HCT116 (cell line): ENCODE measurements around the gene TPBGL. TPM values are rescaled to one million over a fixed set of nuclear protein-coding genes. Genes with fewer than 3 reads are reported as not detected.

ENCODE experiments used
- ATAC-seq: fragments of 200-7000 bp; cut with Tn5 transposase; 2 replicates; pipeline ENCODE4 v1.9.1; 2020; ENCODE audit warnings: mild to moderate bottlenecking, moderate library complexity
- BruUV-seq: library from RNA; stranded (reverse); fragments of 400-500 nt; replicated peaks from 2 replicates; lab custom pipeline; 2021; lab: Mats Ljungman, UMichigan
- CTCF ChIA-PET: fragments of 300-600 bp; sonication (Branson Sonifier 250); formaldehyde crosslinking; loops from one replicate; lab custom pipeline; 2021; ENCODE audit warnings: antibody characterized with exemption; lab: Charles Lee
- POLR2A ChIA-PET: fragments of 300-600, 350-600 bp; sonication (Branson Sonifier 250); formaldehyde crosslinking; loops from one replicate; lab custom pipeline; 2021; ENCODE audit warnings: antibody characterized with exemption; lab: Charles Lee
- RAD21 ChIA-PET, 2 experiments: fragments of 300-600 bp; sonication (Branson Sonifier 250); formaldehyde crosslinking; loops; one replicate each; lab custom pipeline; 2023; ENCODE audit warnings: low total read pairs in 2 of 2; ENCODE audit not compliant: uncharacterized antibody in 2 of 2, unreplicated experiment in 2 of 2, low non-redundant PET in 1 of 2; lab: Charles Lee
- DNase-seq: peaks from one replicate; pipeline ENCODE4 v3.0.0-alpha.2; 2010; ENCODE audit warnings: low read depth, low spot score
- H2AFZ ChIP-seq: fragments of 200-600 bp; shearing (Covaris generic), sonication (generic); 2 replicates; pipeline ENCODE4 v1.6.1; 2017; ENCODE audit warnings: low read depth, mixed run types, mixed read lengths, antibody characterized with exemption, low read length; ENCODE audit not compliant: poor library complexity, severe bottlenecking
- H3K27ac ChIP-seq: 2 replicates; pipeline ENCODE4 v1.5.1; 2012; ENCODE audit warnings: low read depth, low read length
- H3K27me3 ChIP-seq: fragments of 200-600 bp; sonication (generic); 2 replicates; pipeline ENCODE4 v1.6.1; 2016; ENCODE audit warnings: mixed run types, low read length, mixed read lengths; ENCODE audit not compliant: insufficient read depth
- H3K36me3 ChIP-seq, 2 experiments: fragments of 200-500 bp in 1 of 2; fragments of 200-600 bp in 1 of 2; sonication (Bioruptor generic) in 1 of 2; sonication (generic) in 1 of 2; 2 replicates each; pipeline versions ENCODE4 v1.5.1 to v1.6.1; 2014 to 2016; ENCODE audit warnings: low read length in 2 of 2, inconsistent platforms in 1 of 2, mixed read lengths in 1 of 2, mixed run types in 1 of 2; ENCODE audit not compliant: insufficient read depth in 2 of 2, control insufficient read depth in 1 of 2
- H3K4me1 ChIP-seq, 2 experiments: fragments of 200-600 bp in 1 of 2; sonication (generic) in 1 of 2; 2 replicates each; pipeline versions ENCODE4 v1.5.1 to v1.6.1; 2012 to 2017; ENCODE audit warnings: low read length in 2 of 2, inconsistent platforms in 1 of 2, mild to moderate bottlenecking in 1 of 2, mixed read lengths in 1 of 2, mixed run types in 1 of 2, moderate library complexity in 1 of 2; ENCODE audit not compliant: insufficient read depth in 2 of 2, control insufficient read depth in 1 of 2
- H3K4me2 ChIP-seq: fragments of 200-600 bp; sonication (generic); 2 replicates; pipeline ENCODE4 v1.6.1; 2017; ENCODE audit warnings: mixed run types, low read length, mixed read lengths
- H3K4me3 ChIP-seq, 2 experiments: fragments of 200-600 bp in 1 of 2; sonication (generic) in 1 of 2; replicated peaks in 1 of 2; 2 replicates each; pipeline ENCODE4 v1.5.1; 2011 to 2016; ENCODE audit warnings: low read length in 2 of 2, control low read depth in 1 of 2, low read depth in 1 of 2, mild to moderate bottlenecking in 1 of 2, mixed read lengths in 1 of 2, mixed run types in 1 of 2
- H3K79me2 ChIP-seq: fragments of 200-600 bp; sonication (generic); 2 replicates; pipeline ENCODE4 v1.6.1; 2017; ENCODE audit warnings: mild to moderate bottlenecking, mixed run types, low read length, moderate library complexity, mixed read lengths; ENCODE audit not compliant: insufficient read depth
- H3K9ac ChIP-seq: fragments of 200-600 bp; sonication (generic); 2 replicates; pipeline ENCODE4 v1.6.1; 2016; ENCODE audit warnings: low read length, mixed read lengths
- H3K9me2 ChIP-seq: fragments of 200-600 bp; sonication (generic), shearing (Covaris generic); 2 replicates; pipeline ENCODE4 v1.6.1; 2017; ENCODE audit warnings: mixed run types, mild to moderate bottlenecking, moderate library complexity; ENCODE audit not compliant: insufficient read depth
- H3K9me3 ChIP-seq, 2 experiments: fragments of 200-500 bp in 1 of 2; fragments of 200-600 bp in 1 of 2; sonication (Bioruptor generic) in 1 of 2; sonication (generic) in 1 of 2; 2 replicates each; pipeline ENCODE4 v1.6.1; 2014 to 2017; ENCODE audit warnings: low read length in 2 of 2, mixed read lengths in 2 of 2, inconsistent platforms in 1 of 2, low read depth in 1 of 2, mild to moderate bottlenecking in 1 of 2, mixed run types in 1 of 2, moderate library complexity in 1 of 2; ENCODE audit not compliant: control insufficient read depth in 1 of 2, insufficient read depth in 1 of 2
- H4K20me1 ChIP-seq: fragments of 200-600 bp; sonication (generic), shearing (Covaris generic); 2 replicates; pipeline ENCODE4 v1.6.1; 2017; ENCODE audit warnings: mixed run types, mild to moderate bottlenecking, moderate library complexity; ENCODE audit not compliant: insufficient read depth
- CBX3 ChIP-seq: IDR thresholded peaks from 2 replicates; pipeline ENCODE4 v1.6.1; 2012; ENCODE audit warnings: low read depth
- CEBPB ChIP-seq: IDR thresholded peaks from 2 replicates; pipeline ENCODE4 v1.6.1; 2012; ENCODE audit warnings: low read depth
- ELF1 ChIP-seq: IDR thresholded peaks from 2 replicates; pipeline ENCODE4 v1.6.1; 2012; ENCODE audit warnings: low read depth, borderline replicate concordance
- EZH2 ChIP-seq: fragments of 200-600 bp; sonication (generic); IDR thresholded peaks from 2 replicates; pipeline ENCODE4 v1.6.1; 2017; ENCODE audit warnings: antibody characterized with exemption, mixed run types
- JUND ChIP-seq: IDR thresholded peaks from 2 replicates; pipeline ENCODE4 v1.6.1; 2012
- MAX ChIP-seq: IDR thresholded peaks from 2 replicates; pipeline ENCODE4 v1.6.1; 2012
- POLR2A ChIP-seq: IDR thresholded peaks from 2 replicates; pipeline ENCODE4 v1.7.0; 2011; ENCODE audit warnings: borderline replicate concordance; ENCODE audit not compliant: insufficient read depth, insufficient read length; ENCODE audit errors: extremely low read depth
- POLR2AphosphoS5 ChIP-seq: IDR thresholded peaks from 2 replicates; pipeline ENCODE4 v1.6.1; 2011; ENCODE audit warnings: mild to moderate bottlenecking, low read depth, low read length, moderate library complexity
- SIN3A ChIP-seq: IDR thresholded peaks from 2 replicates; pipeline ENCODE4 v1.6.1; 2012; ENCODE audit warnings: low read depth
- SP1 ChIP-seq: IDR thresholded peaks from 2 replicates; pipeline ENCODE4 v1.6.1; 2012; ENCODE audit warnings: low read depth
- TCF7L2 ChIP-seq: IDR thresholded peaks from 2 replicates; pipeline ENCODE4 v1.7.0; 2011; ENCODE audit warnings: borderline replicate concordance, inconsistent platforms; ENCODE audit not compliant: insufficient read depth, insufficient read length; ENCODE audit errors: extremely low read depth
- YY1 ChIP-seq: IDR thresholded peaks from 2 replicates; pipeline ENCODE4 v1.6.1; 2011; ENCODE audit warnings: low read length, low read depth, moderate library complexity, mild to moderate bottlenecking; ENCODE audit not compliant: insufficient replicate concordance; ENCODE audit errors: extremely low read depth
- ZBTB33 ChIP-seq: IDR thresholded peaks from 2 replicates; pipeline ENCODE4 v1.6.1; 2011; ENCODE audit warnings: mild to moderate bottlenecking, low read length, moderate library complexity; ENCODE audit not compliant: insufficient replicate concordance; ENCODE audit errors: extremely low read depth
- ZFX ChIP-seq: fragments of 450-650 bp; IDR thresholded peaks from 2 replicates; pipeline ENCODE4 v1.6.1; 2017
- ZNF274 ChIP-seq: fragments of 200-500 bp; sonication (Bioruptor generic); IDR thresholded peaks from 2 replicates; pipeline ENCODE4 v1.6.1; 2014; ENCODE audit warnings: mild to moderate bottlenecking, low read depth, low read length, inconsistent platforms
- intact Hi-C: fragments of 100-400 bp; cut with micrococcal nuclease; formaldehyde crosslinking; loops from 2 replicates; pipeline ENCODE4 v1.10.0; 2022
- total RNA-seq: library from RNA; stranded (reverse); gene quantifications from one replicate; pipeline ENCODE4 v1.2.1, GENCODE V29; 2021; ENCODE audit not compliant: unreplicated experiment
- TF ChIP-seq, protein P1 (sequence below): IDR thresholded peaks from 2 replicates; pipeline ENCODE4 v1.6.1; 2012

The TPBGL gene
- total RNA-seq, 1 experiment from 2014 or later: 0.12 TPM

GRCh38 chr11:75261902-75262361 lies 21.4 kb downstream of the TPBGL start:
- Histone ChIP-seq H3K4me3 (no peak overlapping the region), H3K9me2 (no peaks in the 10 kb centered on the region), H3K27ac (no peak overlapping the region), H3K79me2 (no peaks in the 10 kb centered on the region)
- RAD21 ChIA-PET: no interaction called here
- no peak for TF ChIP-seq SIN3A
- TF ChIP-seq JUND: no peak
- TF ChIP-seq ZNF274: no peak
- TF ChIP-seq ZBTB33: no peak
- TF ChIP-seq ELF1: no peak
- TF ChIP-seq, all 23 proteins: peak for 0
- ChIA-PET CTCF (interaction anchor here (1.3 kb wide), 1 partner anchor 13 kb away, joined by 4 read pairs; no protein-coding TSS in a partner anchor), POLR2A (no interaction called here)
- no peak for ATAC-seq
- Histone ChIP-seq H2AFZ (no peak overlapping the region), H3K9ac (no peak overlapping the region), H3K4me2 (no peak overlapping the region), H3K9me3 (no peaks in the 10 kb centered on the region), H4K20me1 (no peaks in the 10 kb centered on the region), H3K4me1 (no peaks in the 10 kb centered on the region), H3K27me3 (no peaks in the 10 kb centered on the region), H3K36me3 (no peaks in the 10 kb centered on the region)
- BruUV-seq: no TSS peak
- intact Hi-C loops: no loop called here
- no peak for DNase-seq

DNA sequence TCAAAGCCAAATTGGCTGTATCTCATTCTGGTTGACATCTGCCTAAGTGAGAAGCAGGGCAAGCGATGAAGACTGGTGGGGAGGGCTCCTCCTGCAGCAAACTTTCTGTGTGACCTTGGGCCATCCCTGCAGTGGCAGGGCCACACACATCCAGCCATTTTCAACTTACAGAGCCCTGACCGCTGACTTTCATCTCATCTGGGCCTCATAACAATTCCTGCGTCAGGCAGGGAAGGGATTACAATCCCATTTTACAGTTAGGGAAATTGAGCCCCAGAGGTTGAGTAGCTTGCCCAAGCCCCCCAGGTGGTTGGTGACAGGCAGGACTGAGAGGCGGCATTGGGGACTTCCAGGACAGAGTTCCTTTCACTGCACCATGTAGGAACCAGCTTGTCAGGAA lies 21.9 kb downstream of the TPBGL start:
- H4K20me1 ChIP-seq: no peaks in the 10 kb centered on the region
- RAD21 ChIA-PET: no interaction called here
- CTCF ChIA-PET: interaction anchor here (1.3 kb wide), 1 partner anchor 14 kb away, joined by 4 read pairs; no protein-coding TSS in a partner anchor
- POLR2A ChIA-PET: no interaction called here
- H2AFZ ChIP-seq: no peak overlapping the region
- H3K36me3 ChIP-seq: no peaks in the 10 kb centered on the region
- no peak overlapping the region for H3K27ac ChIP-seq
- no peaks in the 10 kb centered on the region for H3K4me1 ChIP-seq
- ATAC-seq (no peak), DNase-seq (no peak)
- H3K9me2 ChIP-seq: no peaks in the 10 kb centered on the region
- H3K9me3 ChIP-seq: no peaks in the 10 kb centered on the region
- no peaks in the 10 kb centered on the region for H3K27me3 ChIP-seq
- intact Hi-C loops: no loop called here
- no peaks in the 10 kb centered on the region for H3K79me2 ChIP-seq
- H3K4me3 ChIP-seq: no peak overlapping the region
- no peak overlapping the region for H3K4me2 ChIP-seq
- no peak overlapping the region for H3K9ac ChIP-seq
- no peak for TF ChIP-seq EZH2
- TF ChIP-seq JUND: no peak
- TF ChIP-seq CBX3: no peak
- no peak for TF ChIP-seq SP1
- no peak for TF ChIP-seq ZBTB33
- TF ChIP-seq, protein P1, sequence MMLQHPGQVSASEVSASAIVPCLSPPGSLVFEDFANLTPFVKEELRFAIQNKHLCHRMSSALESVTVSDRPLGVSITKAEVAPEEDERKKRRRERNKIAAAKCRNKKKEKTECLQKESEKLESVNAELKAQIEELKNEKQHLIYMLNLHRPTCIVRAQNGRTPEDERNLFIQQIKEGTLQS: no peak
- no peak for TF ChIP-seq CEBPB
- no peak for TF ChIP-seq ZFX
- no peak for TF ChIP-seq MAX
- TF ChIP-seq SIN3A: no peak
- TF ChIP-seq POLR2AphosphoS5: no peak
- TF ChIP-seq POLR2A: no peak
- no peak for TF ChIP-seq TCF7L2
- no peak for TF ChIP-seq YY1
- BruUV-seq: no TSS peak
